ENCODE measurements around the gene DNTTIP2.
"Not testable (repeated sequence)": the region's sequence is repeated elsewhere in the genome, so short reads cannot be mapped to it uniquely, and the experiment has no call there.

DNTTIP2 gene

GRCh38 chr1:93878501-93878888 lies 511 bp downstream of the DNTTIP2 start:
- peak; percentile 81 for DNase-seq (ENCODE audit: low read depth)
- peak overlapping the region; percentile 93 for H3K4me3 ChIP-seq (ENCODE audit: low read length)
- TF ChIP-seq CTCF (IDR thresholded peaks at IDR 0.05; ENCODE audit: insufficient read depth, low read depth, low read length, missing control alignments), result no peak

GRCh38 chr1:93877529-93877928 lies 1.5 kb downstream of the DNTTIP2 start:
- no peak for DNase-seq (ENCODE audit: low read depth)
- TF ChIP-seq CTCF (IDR thresholded peaks at IDR 0.05; ENCODE audit: insufficient read depth, low read depth, low read length, missing control alignments), result no peak
- no peak overlapping the region for H3K4me3 ChIP-seq (ENCODE audit: low read length)

- DNase-seq (ENCODE audit: low read depth), result no peak
- TF ChIP-seq CTCF (IDR thresholded peaks at IDR 0.05; ENCODE audit: insufficient read depth, low read depth, low read length, missing control alignments), result no peak
- no peak overlapping the region for H3K4me3 ChIP-seq (ENCODE audit: low read length)
These were observed 2.8 kb downstream of the DNTTIP2 start for GRCh38 chr1:93876244-93876643.

GRCh38 chr1:93874025-93874651 lies 4.9 kb downstream of the DNTTIP2 start:
- DNase-seq (ENCODE audit: low read depth), result peak; percentile 56
- H3K4me3 ChIP-seq (ENCODE audit: low read length), result no peak overlapping the region
- peak; percentile 65 for TF ChIP-seq CTCF (IDR thresholded peaks at IDR 0.05; ENCODE audit: insufficient read depth, low read depth, low read length, missing control alignments)

DNA sequence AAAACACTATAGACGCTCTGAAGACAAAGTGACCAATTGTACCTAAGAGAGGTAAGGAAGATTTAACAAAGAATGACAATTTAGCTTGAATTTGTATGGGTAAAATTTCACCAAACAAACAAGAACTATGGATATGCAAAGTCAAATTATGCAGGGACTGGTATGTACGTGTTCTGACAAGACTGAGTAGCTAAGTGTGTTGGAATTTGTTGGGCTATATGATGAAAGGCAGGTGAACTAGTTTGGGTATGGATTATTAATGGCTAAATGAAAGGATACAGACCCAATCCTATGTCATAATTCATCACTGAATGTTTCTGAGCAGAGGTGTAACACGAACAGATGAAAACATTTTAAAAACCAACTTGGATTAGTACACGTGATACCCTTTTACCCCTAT lies 7.6 kb downstream of the DNTTIP2 start:
- TF ChIP-seq CTCF (IDR thresholded peaks at IDR 0.05; ENCODE audit: insufficient read depth, low read depth, low read length, missing control alignments), result no peak
- H3K4me3 ChIP-seq (ENCODE audit: low read length), result no peak overlapping the region
- peak; percentile 71 for DNase-seq (ENCODE audit: low read depth)

DNA sequence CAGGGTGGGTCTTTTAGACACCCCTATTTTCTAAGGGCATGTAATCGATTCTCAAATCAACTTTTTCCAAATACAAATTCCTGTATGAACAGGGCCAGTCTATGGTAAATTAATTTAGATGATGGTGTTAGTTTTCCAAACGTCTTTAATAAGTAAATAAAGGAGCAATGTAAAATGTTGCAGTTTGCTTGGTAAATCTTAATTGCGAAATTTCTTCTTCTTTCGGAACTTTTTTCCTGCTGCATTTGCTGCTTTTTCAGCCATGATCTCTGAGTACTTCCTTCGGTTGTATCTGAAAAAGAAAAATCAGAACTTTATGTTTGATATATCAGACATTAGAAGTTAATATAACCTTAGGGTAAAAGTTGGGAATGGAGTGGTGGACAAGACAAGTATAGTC lies 9.4 kb downstream of the DNTTIP2 start:
- no peak overlapping the region for H3K4me3 ChIP-seq (ENCODE audit: low read length)
- DNase-seq (ENCODE audit: low read depth), result no peak
- no peak for TF ChIP-seq CTCF (IDR thresholded peaks at IDR 0.05; ENCODE audit: insufficient read depth, low read depth, low read length, missing control alignments)

- not testable (repeated sequence) for H3K4me3 ChIP-seq (ENCODE audit: low read length); DNase-seq (ENCODE audit: low read depth)
These were observed 10.5 kb downstream of the DNTTIP2 start for GRCh38 chr1:93868492-93868891.
